ES-I3 (cell line): ENCODE measurements around the gene UIMC1.

Experiments used
- H3K36me3 ChIP-seq: 2 replicates; pipeline ENCODE4 v1.6.1; 2013; ENCODE audit warnings: mild to moderate bottlenecking, low read length, control low read depth, moderate library complexity; ENCODE audit not compliant: insufficient read depth
- H3K4me1 ChIP-seq: 2 replicates; pipeline ENCODE4 v1.6.1; 2013; ENCODE audit warnings: mild to moderate bottlenecking, control low read depth, low read length; ENCODE audit not compliant: insufficient read depth
- H3K9ac ChIP-seq: 2 replicates; pipeline ENCODE4 v1.6.1; 2013; ENCODE audit warnings: low read depth, mild to moderate bottlenecking, low read length, moderate library complexity
- H3K9me3 ChIP-seq: 2 replicates; pipeline ENCODE4 v1.6.1; 2013; ENCODE audit warnings: mild to moderate bottlenecking, low read length, moderate library complexity; ENCODE audit not compliant: control insufficient read depth, insufficient read depth

UIMC1 gene

GRCh38 chr5:176899946-176900779, 106.4 kb downstream of the UIMC1 start:
- Histone ChIP-seq H3K4me1 (no peaks in the 10 kb centered on the region), H3K9me3 (no peaks in the 10 kb centered on the region), H3K36me3 (peaks cover 13% of the 10 kb centered on the region), H3K9ac (no peak overlapping the region)

- H3K4me1 ChIP-seq, result no peaks in the 10 kb centered on the region
- no peak within 1 kb of the TSS for H3K9ac ChIP-seq
- H3K36me3 ChIP-seq, result peaks cover 8% of the 10 kb centered on the region
- no peaks in the 10 kb centered on the region for H3K9me3 ChIP-seq
Measured at GRCh38 chr5:176899296-176899891, 107.2 kb downstream of the UIMC1 start, which contains the start of gene HK3. TSS of gene HK3 (minus strand) at chr5:176899346. CDS start at chr5:176896159, 3,187 bp downstream.

GRCh38 chr5:176897263-176897662, 109.3 kb downstream of the UIMC1 start:
- Histone ChIP-seq H3K36me3 (no peaks in the 10 kb centered on the region; the same call in 1 of the 2 replicates), H3K9ac (no peak overlapping the region), H3K9me3 (no peaks in the 10 kb centered on the region), H3K4me1 (no peaks in the 10 kb centered on the region)

- Histone ChIP-seq H3K9ac (no peak overlapping the region), H3K9me3 (no peaks in the 10 kb centered on the region)
Measured at GRCh38 chr5:176895831-176896230, 110.7 kb downstream of the UIMC1 start.

GRCh38 chr5:176894298-176894697, 112.3 kb downstream of the UIMC1 start:
- H3K4me1 ChIP-seq, result no peaks in the 10 kb centered on the region

More at GRCh38 chr5:176895831-176896230, 110.7 kb downstream of the UIMC1 start:
- Histone ChIP-seq H3K4me1 (no peaks in the 10 kb centered on the region), H3K36me3 (no peaks in the 10 kb centered on the region; the same call in 1 of the 2 replicates)

GRCh38 chr5:176892663-176893062, 113.9 kb downstream of the UIMC1 start:
- H3K9ac ChIP-seq, result no peak overlapping the region
- H3K9me3 ChIP-seq, result no peaks in the 10 kb centered on the region
- no peaks in the 10 kb centered on the region for H3K36me3 ChIP-seq
- H3K4me1 ChIP-seq, result no peaks in the 10 kb centered on the region

More at GRCh38 chr5:176894298-176894697, 112.3 kb downstream of the UIMC1 start:
- Histone ChIP-seq H3K9me3 (no peaks in the 10 kb centered on the region), H3K9ac (no peak overlapping the region), H3K36me3 (no peaks in the 10 kb centered on the region)

- no peak overlapping the region for H3K9ac ChIP-seq
- no peaks in the 10 kb centered on the region for H3K9me3 ChIP-seq
- H3K4me1 ChIP-seq, result no peaks in the 10 kb centered on the region
- no peaks in the 10 kb centered on the region for H3K36me3 ChIP-seq
Measured at GRCh38 chr5:176891331-176891958, 115.1 kb downstream of the UIMC1 start.

- H3K4me1 ChIP-seq, result no peaks in the 10 kb centered on the region
- H3K36me3 ChIP-seq, result no peaks in the 10 kb centered on the region
- H3K9ac ChIP-seq, result no peak overlapping the region
Measured at GRCh38 chr5:176890455-176891330, 115.9 kb downstream of the UIMC1 start.

GRCh38 chr5:176889321-176890280, 117.0 kb downstream of the UIMC1 start:
- no peak overlapping the region for H3K9ac ChIP-seq
- no peaks in the 10 kb centered on the region for H3K4me1 ChIP-seq

More at GRCh38 chr5:176890455-176891330, 115.9 kb downstream of the UIMC1 start:
- no peaks in the 10 kb centered on the region for H3K9me3 ChIP-seq

GRCh38 chr5:176888865-176889165, 117.8 kb downstream of the UIMC1 start:
- H3K9ac ChIP-seq, result no peak overlapping the region
- no peaks in the 10 kb centered on the region for H3K9me3 ChIP-seq
- no peaks in the 10 kb centered on the region for H3K4me1 ChIP-seq
- no peaks in the 10 kb centered on the region for H3K36me3 ChIP-seq

More at GRCh38 chr5:176889321-176890280, 117.0 kb downstream of the UIMC1 start:
- Histone ChIP-seq H3K9me3 (no peaks in the 10 kb centered on the region), H3K36me3 (no peaks in the 10 kb centered on the region)

- Histone ChIP-seq H3K4me1 (no peaks in the 10 kb centered on the region), H3K9me3 (no peaks in the 10 kb centered on the region), H3K9ac (no peak overlapping the region), H3K36me3 (no peaks in the 10 kb centered on the region)
Measured at GRCh38 chr5:176888016-176888864, 118.3 kb downstream of the UIMC1 start.

GRCh38 chr5:176887252-176887849, 119.2 kb downstream of the UIMC1 start:
- no peaks in the 10 kb centered on the region for H3K9me3 ChIP-seq
- H3K4me1 ChIP-seq, result no peaks in the 10 kb centered on the region
- H3K36me3 ChIP-seq, result no peaks in the 10 kb centered on the region
- H3K9ac ChIP-seq, result no peak overlapping the region
